ENCODE data around the gene ARHGEF11.

GRCh38 chr1:156944268-156944667 is 101.3 kb downstream of the ARHGEF11 start:
- TF ChIP-seq CTCF (IDR thresholded peaks at IDR 0.05) (no peak), SIN3A (IDR thresholded peaks at IDR 0.05; ENCODE audit: borderline replicate concordance, insufficient read depth, low read depth, low read length) (no peak), REST (IDR thresholded peaks at IDR 0.05; ENCODE audit: insufficient read depth in 1 of 2, low read depth in 2 of 2, low read length in 1 of 2) (no peak), POLR2AphosphoS5 (IDR thresholded peaks at IDR 0.05; ENCODE audit: low read depth, low read length) (no peak)
